Muscle of leg (tissue), 11 donors: ENCODE data around the gene SNX5. TPM values are rescaled to one million over a fixed set of nuclear protein-coding genes. Genes with fewer than 3 reads are reported as not detected.
A peak's percentile ranks its signal among the peaks of the same experiment; 100 is the strongest.
"Not testable (repeated sequence)": the region's sequence is repeated elsewhere in the genome, so short reads cannot be mapped to it uniquely, and the experiment has no call there.

Source experiments
- DNase-seq: peaks from one replicate; pipeline ENCODE4 v3.0.0; 2013
- H3K27ac ChIP-seq: one replicate; pipeline ENCODE4 v1.5.1; 2013; ENCODE audit warnings: mild to moderate bottlenecking, low read length, control low read depth
- H3K27me3 ChIP-seq: one replicate; pipeline ENCODE4 v1.6.1; 2013; ENCODE audit warnings: low read length; ENCODE audit not compliant: control insufficient read depth, insufficient read depth
- H3K36me3 ChIP-seq: one replicate; pipeline ENCODE4 v1.6.1; 2013; ENCODE audit warnings: low read length; ENCODE audit not compliant: control insufficient read depth, insufficient read depth
- H3K4me1 ChIP-seq: one replicate; pipeline ENCODE4 v1.6.1; 2013; ENCODE audit warnings: low read length; ENCODE audit not compliant: control insufficient read depth, insufficient read depth
- H3K4me3 ChIP-seq: one replicate; pipeline ENCODE4 v1.5.1; 2013; ENCODE audit warnings: low read length, control low read depth
- H3K9me3 ChIP-seq: replicated peaks from 2 replicates; pipeline ENCODE4 v1.6.1; 2013; ENCODE audit warnings: low read depth, low read length; ENCODE audit not compliant: control insufficient read depth
- WGBS: methylation state at CpG from one replicate; pipeline ENCODE4 v1.1.5; 2013; ENCODE audit warnings: missing lambda C conversion rate; ENCODE audit not compliant: insufficient coverage; 5-methylcytosine and 5-hydroxymethylcytosine counted together
- polyA plus RNA-seq, 8 donors: library from polyadenylated mRNA; unstranded; fragments of 120-200 nt; gene quantifications; one replicate each; pipeline versions ENCODE4 v1.2.1 to v1.2.3, GENCODE V29; 2013; ENCODE audit warnings: inconsistent platforms in 1 of 8, low replicate concordance in 1 of 8; ENCODE audit not compliant: insufficient read length in 8 of 8, insufficient read depth in 1 of 8
- total RNA-seq: library from RNA; stranded (reverse); fragments of 120-200 nt; gene quantifications from one replicate; pipeline ENCODE4 v1.2.4, GENCODE V29; 2013

Gene SNX5
- total and polyA plus RNA-seq, 9 donors = 78.9 to 123 (median 107) TPM

- H3K9me3 ChIP-seq = no peaks in the 10 kb centered on the region
- DNase-seq = no peak
- peaks cover 7% of the 10 kb centered on the region for H3K36me3 ChIP-seq
- 75% methylated on average over 5 of the region's 9 CpGs for WGBS
- peak overlapping the region; percentile 63 for H3K27ac ChIP-seq
- H3K27me3 ChIP-seq = no peaks in the 10 kb centered on the region
- peaks cover 51% of the 10 kb centered on the region for H3K4me1 ChIP-seq
- no peak overlapping the region for H3K4me3 ChIP-seq
Measured at GRCh38 chr20:17963114-17963897, 5.3 kb downstream of the SNX5 start.

- Histone ChIP-seq H3K27me3 (no peaks in the 10 kb centered on the region), H3K4me3 (no peak overlapping the region), H3K36me3 (peaks cover 11% of the 10 kb centered on the region), H3K27ac (peak overlapping the region; percentile 69), H3K4me1 (peaks cover 49% of the 10 kb centered on the region), H3K9me3 (no peaks in the 10 kb centered on the region)
- DNase-seq = no peak
- WGBS = no CpG with 5 or more reads among the region's 1 CpG
Measured at GRCh38 chr20:17961587-17961940, 7.0 kb downstream of the SNX5 start.

- no peaks in the 10 kb centered on the region for H3K9me3 ChIP-seq
- DNase-seq = peak; percentile 81
- H3K4me1 ChIP-seq = peaks cover 46% of the 10 kb centered on the region
- peak overlapping the region; percentile 73 for H3K27ac ChIP-seq
- peaks cover 13% of the 10 kb centered on the region for H3K36me3 ChIP-seq
- H3K4me3 ChIP-seq = no peak overlapping the region
- 4% methylated on average over 4 of the region's 6 CpGs for WGBS
- H3K27me3 ChIP-seq = no peaks in the 10 kb centered on the region
Measured at GRCh38 chr20:17960927-17961586, 7.5 kb downstream of the SNX5 start.

GRCh38 chr20:17960400-17960885 is 8.2 kb downstream of the SNX5 start:
- H3K36me3 ChIP-seq = peaks cover 18% of the 10 kb centered on the region
- not testable (repeated sequence) for H3K9me3 ChIP-seq, H3K4me3 ChIP-seq, H3K27me3 ChIP-seq, DNase-seq
- 95% methylated on average over 7 of the region's 16 CpGs for WGBS
- peaks cover 41% of the 10 kb centered on the region for H3K4me1 ChIP-seq
- H3K27ac ChIP-seq = peak overlapping the region; percentile 73

- peaks cover 33% of the 10 kb centered on the region for H3K4me1 ChIP-seq
- no peaks in the 10 kb centered on the region for H3K27me3 ChIP-seq
- DNase-seq = no peak
- no CpG with 5 or more reads among the region's 5 CpGs for WGBS
- no peak overlapping the region for H3K27ac ChIP-seq
- H3K4me3 ChIP-seq = no peak overlapping the region
- peaks cover 29% of the 10 kb centered on the region for H3K36me3 ChIP-seq
- no peaks in the 10 kb centered on the region for H3K9me3 ChIP-seq
Measured at GRCh38 chr20:17959257-17959627, 9.4 kb downstream of the SNX5 start.

GRCh38 chr20:17958373-17959256 is 10.0 kb downstream of the SNX5 start:
- Histone ChIP-seq H3K9me3 (no peaks in the 10 kb centered on the region), H3K27me3 (no peaks in the 10 kb centered on the region), H3K4me3 (no peak overlapping the region), H3K4me1 (peaks cover 30% of the 10 kb centered on the region), H3K27ac (peak overlapping the region; percentile 35), H3K36me3 (peaks cover 31% of the 10 kb centered on the region)
- WGBS = 61% methylated on average over 3 of the region's 5 CpGs
- DNase-seq = no peak

- Histone ChIP-seq H3K9me3 (no peaks in the 10 kb centered on the region), H3K4me3 (no peak overlapping the region), H3K4me1 (peaks cover 25% of the 10 kb centered on the region), H3K36me3 (peaks cover 35% of the 10 kb centered on the region), H3K27ac (no peak overlapping the region), H3K27me3 (no peaks in the 10 kb centered on the region)
- no CpG with 5 or more reads among the region's 5 CpGs for WGBS
- DNase-seq = no peak
Measured at GRCh38 chr20:17957505-17958363, 10.9 kb downstream of the SNX5 start.

- DNase-seq = no peak
- peaks cover 39% of the 10 kb centered on the region for H3K36me3 ChIP-seq
- WGBS = 72% methylated on average over 7 of the region's 8 CpGs
- no peaks in the 10 kb centered on the region for H3K27me3 ChIP-seq
- no peaks in the 10 kb centered on the region for H3K9me3 ChIP-seq
- H3K27ac ChIP-seq = no peak overlapping the region
- no peak overlapping the region for H3K4me3 ChIP-seq
- H3K4me1 ChIP-seq = peaks cover 16% of the 10 kb centered on the region
Measured at GRCh38 chr20:17956099-17956685, 12.4 kb downstream of the SNX5 start.

GRCh38 chr20:17955302-17955701 is 13.3 kb downstream of the SNX5 start:
- peaks cover 47% of the 10 kb centered on the region for H3K36me3 ChIP-seq
- peaks cover 13% of the 10 kb centered on the region for H3K4me1 ChIP-seq
- WGBS = no CpG with 5 or more reads among the region's 3 CpGs
- no peaks in the 10 kb centered on the region for H3K9me3 ChIP-seq
- no peak overlapping the region for H3K4me3 ChIP-seq
- H3K27ac ChIP-seq = no peak overlapping the region
- no peak for DNase-seq
- no peaks in the 10 kb centered on the region for H3K27me3 ChIP-seq
